ENCODE data around the gene CHN1. TPM values are rescaled to one million over a fixed set of nuclear protein-coding genes. Genes with fewer than 3 reads are reported as not detected.
A peak's percentile ranks its signal among the peaks of the same experiment; 100 is the strongest.

The CHN1 gene
- total RNA-seq, 4 donors from 2014 or later: 3.4 to 60.2 (median 7.1) TPM

DNA sequence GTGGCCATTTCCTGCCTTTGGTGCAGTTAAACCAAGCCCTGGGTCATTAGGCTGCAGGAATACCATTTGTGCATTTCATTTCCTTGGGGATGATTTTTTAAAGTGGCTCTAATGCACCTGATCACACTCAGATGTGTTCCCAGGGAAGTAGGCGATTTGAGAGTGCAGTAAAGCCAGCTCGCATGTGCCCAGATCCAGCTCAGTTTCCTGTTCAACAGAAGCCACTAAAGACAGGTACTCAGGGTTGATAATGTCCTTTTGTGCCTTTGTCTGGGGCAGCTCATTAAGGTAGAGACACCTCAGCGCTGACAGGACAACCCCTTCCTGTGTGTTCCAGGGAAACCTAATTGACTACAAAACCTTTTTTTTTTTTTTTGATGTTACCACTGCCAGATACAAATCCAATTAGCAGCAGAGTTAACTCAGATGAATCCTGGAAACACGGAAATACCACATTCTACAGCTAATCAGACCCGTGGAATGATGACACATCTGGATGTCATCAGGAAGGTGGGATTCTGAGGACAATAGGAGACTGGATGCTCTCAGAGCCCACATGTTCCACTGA is 225.7 kb downstream of the CHN1 start:
- Histone ChIP-seq H3K27ac (peak overlapping the region in 1 of 4 donors; percentile 46), H3K4me3 (no peak overlapping the region), H3K36me3 (no peaks in the 10 kb centered on the region), H3K27me3 (no peaks in the 10 kb centered on the region), H3K4me1 (peaks cover 0 to 12% (median 0%) of the 10 kb centered on the region in 4 donors), H3K9me3 (no peaks in the 10 kb centered on the region)
- no peak for DNase-seq
- TF ChIP-seq POLR2A (IDR thresholded peaks at IDR 0.05): no peak
- TF ChIP-seq, protein P1, sequence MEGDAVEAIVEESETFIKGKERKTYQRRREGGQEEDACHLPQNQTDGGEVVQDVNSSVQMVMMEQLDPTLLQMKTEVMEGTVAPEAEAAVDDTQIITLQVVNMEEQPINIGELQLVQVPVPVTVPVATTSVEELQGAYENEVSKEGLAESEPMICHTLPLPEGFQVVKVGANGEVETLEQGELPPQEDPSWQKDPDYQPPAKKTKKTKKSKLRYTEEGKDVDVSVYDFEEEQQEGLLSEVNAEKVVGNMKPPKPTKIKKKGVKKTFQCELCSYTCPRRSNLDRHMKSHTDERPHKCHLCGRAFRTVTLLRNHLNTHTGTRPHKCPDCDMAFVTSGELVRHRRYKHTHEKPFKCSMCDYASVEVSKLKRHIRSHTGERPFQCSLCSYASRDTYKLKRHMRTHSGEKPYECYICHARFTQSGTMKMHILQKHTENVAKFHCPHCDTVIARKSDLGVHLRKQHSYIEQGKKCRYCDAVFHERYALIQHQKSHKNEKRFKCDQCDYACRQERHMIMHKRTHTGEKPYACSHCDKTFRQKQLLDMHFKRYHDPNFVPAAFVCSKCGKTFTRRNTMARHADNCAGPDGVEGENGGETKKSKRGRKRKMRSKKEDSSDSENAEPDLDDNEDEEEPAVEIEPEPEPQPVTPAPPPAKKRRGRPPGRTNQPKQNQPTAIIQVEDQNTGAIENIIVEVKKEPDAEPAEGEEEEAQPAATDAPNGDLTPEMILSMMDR (IDR thresholded peaks at IDR 0.05): no peak

DNA sequence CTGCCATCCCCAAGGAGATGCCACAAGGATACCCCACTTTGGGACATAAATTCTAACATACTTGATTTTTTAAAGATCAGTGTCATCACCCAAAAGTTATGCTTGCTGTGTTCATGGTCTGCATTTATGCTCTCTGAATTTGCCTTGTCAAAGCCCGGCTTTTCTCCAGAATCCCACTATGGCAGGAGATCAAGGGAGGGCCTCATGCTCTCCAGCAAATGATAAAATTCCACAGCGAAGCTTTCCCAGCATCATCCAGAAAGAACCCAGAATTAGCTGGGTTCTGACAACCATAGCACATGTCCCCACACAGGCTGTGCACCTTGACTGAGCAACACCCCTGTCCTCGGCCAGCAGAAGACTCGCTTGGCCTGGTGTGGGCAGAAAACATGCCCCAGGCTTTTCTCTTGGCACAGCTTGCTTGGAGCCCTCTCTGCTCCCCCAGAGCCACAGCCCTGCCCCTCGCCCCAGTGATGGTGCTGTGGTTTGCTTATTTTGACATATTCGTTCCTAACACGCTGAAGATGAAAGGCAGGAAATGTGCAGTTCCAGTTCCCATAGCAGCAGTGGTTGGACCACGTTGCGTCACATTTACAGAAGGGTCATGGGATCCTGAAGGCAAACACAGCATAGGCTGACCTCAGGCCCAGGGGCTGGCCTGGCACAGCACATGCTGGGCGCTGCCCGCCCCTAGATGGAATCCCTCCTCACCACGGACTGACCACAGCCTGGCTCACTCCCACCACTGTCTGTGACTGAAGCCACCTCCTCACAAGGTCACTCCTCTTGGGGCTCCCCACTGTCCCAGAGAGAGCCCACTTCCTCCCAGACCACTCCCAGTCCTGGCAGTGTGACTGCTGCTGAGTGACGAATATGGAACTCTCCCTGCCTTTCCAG is 226.8 kb downstream of the CHN1 start:
- Histone ChIP-seq H3K27ac (peak overlapping the region in 2 of 4 donors; percentile 5 to 46), H3K36me3 (no peaks in the 10 kb centered on the region), H3K27me3 (no peaks in the 10 kb centered on the region), H3K4me3 (no peak overlapping the region), H3K4me1 (peaks cover 0 to 12% (median 0%) of the 10 kb centered on the region in 4 donors), H3K9me3 (no peaks in the 10 kb centered on the region)
- TF ChIP-seq, protein P1 (IDR thresholded peaks at IDR 0.05): no peak
- no peak for TF ChIP-seq POLR2A (IDR thresholded peaks at IDR 0.05)
- peak in 2 of 3 donors; percentile 68 to 86 for DNase-seq

DNA sequence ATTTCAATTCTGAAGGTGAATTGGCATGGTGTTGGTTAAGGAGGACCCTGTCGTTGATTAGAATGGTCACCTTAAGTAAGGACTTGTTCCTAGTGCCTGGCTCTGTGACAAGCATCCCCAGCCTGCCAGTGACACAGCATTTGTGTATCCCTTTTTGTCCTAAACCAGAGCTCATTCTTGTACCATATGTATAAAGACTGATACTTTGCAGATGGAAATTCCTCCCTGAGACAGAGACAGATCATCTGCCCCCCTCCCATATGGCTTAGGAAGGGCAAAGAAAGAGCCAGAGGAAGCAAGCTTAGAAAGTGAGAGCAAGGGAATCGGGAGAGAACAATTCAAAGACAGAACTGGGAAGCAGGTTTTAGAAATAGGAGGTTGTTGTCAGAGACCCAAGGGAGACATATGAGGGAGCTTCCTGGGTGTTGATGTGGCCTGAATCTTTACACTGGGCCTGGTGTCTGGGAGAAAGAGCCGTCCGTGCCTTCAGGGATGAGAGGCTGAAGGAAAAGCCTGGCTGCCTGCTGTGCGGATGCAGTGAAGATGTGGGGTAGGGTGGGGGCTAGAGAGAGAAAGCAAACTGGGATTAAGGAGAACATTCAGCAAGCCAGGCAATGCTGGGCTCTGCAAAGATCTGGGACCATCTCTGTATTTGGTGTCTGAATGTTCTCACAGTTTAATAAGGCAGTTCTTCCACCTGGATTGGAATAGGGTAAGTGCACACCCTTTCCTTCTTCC is 227.7 kb downstream of the CHN1 start:
- Histone ChIP-seq H3K4me1 (peaks cover 0 to 12% (median 0%) of the 10 kb centered on the region in 4 donors), H3K9me3 (no peaks in the 10 kb centered on the region), H3K27ac (no peak overlapping the region), H3K27me3 (no peaks in the 10 kb centered on the region), H3K36me3 (no peaks in the 10 kb centered on the region), H3K4me3 (no peak overlapping the region)
- no peak for DNase-seq
- no peak for TF ChIP-seq POLR2A (IDR thresholded peaks at IDR 0.05)
- TF ChIP-seq, protein P1 (IDR thresholded peaks at IDR 0.05): no peak

DNA sequence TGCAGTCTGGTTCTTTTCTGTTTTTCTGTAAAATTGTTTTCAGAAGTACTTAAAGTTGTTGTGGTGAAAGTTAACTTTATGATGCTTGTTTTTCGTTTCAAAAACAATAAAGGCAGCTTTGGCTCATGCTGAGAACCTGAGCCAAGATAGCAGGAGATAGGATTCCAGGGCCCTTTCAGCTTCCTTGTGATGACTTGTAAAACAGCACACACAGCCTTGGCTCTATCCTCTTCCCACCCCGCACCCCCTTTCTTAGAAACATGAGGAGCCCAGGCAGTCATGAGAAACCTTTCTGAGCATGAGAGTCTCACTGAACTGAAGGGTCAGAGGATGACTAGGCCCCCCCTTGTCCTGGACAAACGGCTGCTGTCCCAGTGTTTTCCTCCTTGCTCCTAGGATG is 228.5 kb downstream of the CHN1 start:
- no peak overlapping the region for H3K4me3 ChIP-seq
- no peaks in the 10 kb centered on the region for H3K9me3 ChIP-seq
- no peak for TF ChIP-seq POLR2A (IDR thresholded peaks at IDR 0.05)
- TF ChIP-seq, protein P1 (IDR thresholded peaks at IDR 0.05): no peak
- no peaks in the 10 kb centered on the region for H3K27me3 ChIP-seq
- H3K4me1 ChIP-seq: peaks cover 0 to 12% (median 0%) of the 10 kb centered on the region in 4 donors
- no peak for DNase-seq
- H3K36me3 ChIP-seq: no peaks in the 10 kb centered on the region
- H3K27ac ChIP-seq: no peak overlapping the region

DNA sequence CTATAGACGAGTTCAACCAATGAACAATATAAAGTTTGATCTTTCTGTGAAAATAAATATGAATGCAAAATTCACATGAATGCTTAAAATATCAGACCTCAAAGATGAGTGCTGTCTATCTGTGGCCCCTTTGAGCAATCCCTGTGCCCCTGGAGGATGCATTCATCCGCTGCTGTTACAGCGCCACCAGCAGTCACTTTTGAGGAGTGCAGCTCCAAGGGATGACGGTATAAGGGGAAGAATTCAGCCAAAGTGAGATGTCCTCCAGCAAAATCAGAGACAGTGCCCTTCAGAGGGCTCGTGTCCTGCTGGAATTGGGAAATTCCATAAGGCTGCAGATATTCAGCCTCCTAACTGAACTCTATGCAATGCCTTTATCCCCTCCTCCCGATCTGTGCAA is 229.0 kb downstream of the CHN1 start:
- Histone ChIP-seq H3K4me3 (no peak overlapping the region), H3K4me1 (peaks cover 0 to 12% (median 0%) of the 10 kb centered on the region in 4 donors), H3K36me3 (no peaks in the 10 kb centered on the region), H3K27ac (no peak overlapping the region), H3K27me3 (no peaks in the 10 kb centered on the region), H3K9me3 (no peaks in the 10 kb centered on the region)
- DNase-seq: no peak
- TF ChIP-seq, protein P1 (IDR thresholded peaks at IDR 0.05): no peak
- TF ChIP-seq POLR2A (IDR thresholded peaks at IDR 0.05): no peak
